Neuronal stem cell (in vitro differentiated cells): ENCODE measurements around the gene PLEKHA6.
A peak's percentile ranks its signal among the peaks of the same experiment; 100 is the strongest.

ENCODE experiments used
- DNase-seq: peaks from one replicate; pipeline ENCODE4 v3.0.0-alpha.2; 2013; ENCODE audit warnings: low spot score
- H2AFZ ChIP-seq: one replicate; pipeline ENCODE4 v1.6.1; 2013; ENCODE audit warnings: mild to moderate bottlenecking, low read length, inconsistent platforms
- H2AK5ac ChIP-seq: 2 replicates; pipeline ENCODE4 v1.6.1; 2013; ENCODE audit warnings: low read depth, mild to moderate bottlenecking, inconsistent platforms, low read length, moderate library complexity, mixed read lengths
- H2BK120ac ChIP-seq: 2 replicates; pipeline ENCODE4 v1.6.1; 2013; ENCODE audit warnings: low read depth, mild to moderate bottlenecking, inconsistent platforms, low read length, moderate library complexity, mixed read lengths
- H2BK12ac ChIP-seq: one replicate; pipeline ENCODE4 v1.6.1; 2013; ENCODE audit warnings: low read length, inconsistent platforms
- H2BK15ac ChIP-seq: 2 replicates; pipeline ENCODE4 v1.6.1; 2013; ENCODE audit warnings: mild to moderate bottlenecking, low read length, inconsistent platforms, mixed read lengths
- H2BK5ac ChIP-seq: one replicate; pipeline ENCODE4 v1.6.1; 2013; ENCODE audit warnings: inconsistent platforms, mild to moderate bottlenecking, low read length, moderate library complexity
- H3K14ac ChIP-seq: one replicate; pipeline ENCODE4 v1.6.1; 2013; ENCODE audit warnings: low read length, inconsistent platforms
- H3K18ac ChIP-seq: 2 replicates; pipeline ENCODE4 v1.6.1; 2013; ENCODE audit warnings: low read length, inconsistent platforms
- H3K23ac ChIP-seq: 2 replicates; pipeline ENCODE4 v1.6.1; 2013; ENCODE audit warnings: low read depth, mild to moderate bottlenecking, mixed read lengths, low read length, inconsistent platforms; ENCODE audit not compliant: poor library complexity
- H3K27ac ChIP-seq: replicated peaks from 3 replicates; pipeline ENCODE4 v1.5.1; 2013; ENCODE audit warnings: low read length, inconsistent platforms
- H3K27me3 ChIP-seq, 3 experiments: 2 replicates each; pipeline ENCODE4 v1.6.1; 2013; ENCODE audit warnings: low read length in 3 of 3, mild to moderate bottlenecking in 2 of 3, inconsistent platforms in 1 of 3, low read depth in 1 of 3, mixed read lengths in 1 of 3, moderate library complexity in 1 of 3; ENCODE audit not compliant: control insufficient read depth in 3 of 3, insufficient read depth in 3 of 3
- H3K36me3 ChIP-seq, 2 donors: replicated peaks in 1 of 2; 2 replicates each; pipeline ENCODE4 v1.6.1; 2013; ENCODE audit warnings: low read length in 2 of 2; ENCODE audit not compliant: control insufficient read depth in 2 of 2, insufficient read depth in 2 of 2
- H3K4ac ChIP-seq: 2 replicates; pipeline ENCODE4 v1.6.1; 2013; ENCODE audit warnings: inconsistent platforms, mild to moderate bottlenecking, low read length, moderate library complexity
- H3K4me1 ChIP-seq, 2 donors: 1 replicate in 1 of 2; 2 replicates in 1 of 2; pipeline ENCODE4 v1.6.1; 2013; ENCODE audit warnings: low read length in 2 of 2, low read depth in 1 of 2; ENCODE audit not compliant: control insufficient read depth in 2 of 2, insufficient read depth in 1 of 2
- H3K4me2 ChIP-seq: one replicate; pipeline ENCODE4 v1.6.1; 2013; ENCODE audit warnings: mild to moderate bottlenecking, low read length, inconsistent platforms; ENCODE audit not compliant: insufficient read depth, poor library complexity, severe bottlenecking
- H3K4me3 ChIP-seq, 2 donors: 2 replicates each; pipeline ENCODE4 v1.5.1; 2013; ENCODE audit warnings: low read length in 2 of 2, mild to moderate bottlenecking in 2 of 2, inconsistent platforms in 1 of 2, moderate library complexity in 1 of 2
- H3K79me1 ChIP-seq: one replicate; pipeline ENCODE4 v1.6.1; 2013; ENCODE audit warnings: low read depth, mild to moderate bottlenecking, inconsistent platforms, low read length, moderate library complexity
- H3K9ac ChIP-seq: one replicate; pipeline ENCODE4 v1.6.1; 2013; ENCODE audit warnings: mild to moderate bottlenecking, low read depth, low read length, inconsistent platforms; ENCODE audit not compliant: poor library complexity
- H3K9me3 ChIP-seq, 2 donors: replicated peaks in 1 of 2; 2 replicates each; pipeline versions ENCODE3 to v1.6.1; 2013; ENCODE audit warnings: low read length in 2 of 2, mild to moderate bottlenecking in 2 of 2, inconsistent platforms in 1 of 2, low read depth in 1 of 2, mixed read lengths in 1 of 2, moderate library complexity in 1 of 2; ENCODE audit not compliant: control insufficient read depth in 2 of 2, insufficient read depth in 1 of 2
- H4K8ac ChIP-seq: one replicate; pipeline ENCODE4 v1.6.1; 2013; ENCODE audit warnings: low read depth, mild to moderate bottlenecking, inconsistent platforms, low read length, moderate library complexity
- H4K91ac ChIP-seq: one replicate; pipeline ENCODE4 v1.6.1; 2013; ENCODE audit warnings: low read length, low read depth, mild to moderate bottlenecking, inconsistent platforms; ENCODE audit not compliant: poor library complexity
- WGBS, 2 donors: extraction: QIAGEN DNeasy Blood & Tissue Kit; methylation state at CpG; one replicate each; pipeline ENCODE4 v1.1.7; 2013; ENCODE audit warnings: missing lambda C conversion rate in 2 of 2, mixed read lengths in 1 of 2; ENCODE audit not compliant: insufficient read length in 2 of 2, insufficient replicate concordance in 1 of 2; ENCODE audit errors: extremely low coverage in 2 of 2; 5-methylcytosine and 5-hydroxymethylcytosine counted together

PLEKHA6 gene

GRCh38 chr1:204299814-204300365 is 59.8 kb downstream of the PLEKHA6 start:
- no peak overlapping the region for H3K27ac ChIP-seq
- WGBS, 2 donors: no CpG with 5 or more reads among the region's 3 CpGs
- no peaks in the 10 kb centered on the region for H3K79me1 ChIP-seq

GRCh38 chr1:204296431-204296988 is 63.2 kb downstream of the PLEKHA6 start:
- Histone ChIP-seq H2AK5ac (no peak overlapping the region), H2BK5ac (no peak overlapping the region), H3K9me3 (no peaks in the 10 kb centered on the region), H3K4ac (no peak overlapping the region), H3K14ac (no peak overlapping the region), H2AFZ (peak overlapping the region; percentile 68), H3K23ac (no peak overlapping the region), H3K4me1 (peaks cover 9 to 20% of the 10 kb centered on the region in 2 donors), H2BK15ac (peak overlapping the region; percentile 7), H4K91ac (no peak overlapping the region), H3K79me1 (no peaks in the 10 kb centered on the region), H3K18ac (peak overlapping the region; percentile 63), H2BK12ac (no peak overlapping the region), H3K4me2 (no peak overlapping the region), H3K27ac (no peak overlapping the region), H3K27me3 (no peaks in the 10 kb centered on the region), H3K36me3 (no peaks in the 10 kb centered on the region), H3K4me3 (no peak overlapping the region), H4K8ac (no peak overlapping the region), H2BK120ac (no peak overlapping the region), H3K9ac (peak overlapping the region; percentile 7)
- DNase-seq: no peak
- no CpG with 5 or more reads among the region's 7 CpGs for WGBS, 2 donors

More at GRCh38 chr1:204299814-204300365, 59.8 kb downstream of the PLEKHA6 start:
- no peak overlapping the region for H3K18ac ChIP-seq
- no peaks in the 10 kb centered on the region for H3K36me3 ChIP-seq
- no peak overlapping the region for H2AK5ac ChIP-seq
- no peak overlapping the region for H3K4me3 ChIP-seq
- no peak for DNase-seq
- H2BK12ac ChIP-seq: no peak overlapping the region
- no peaks in the 10 kb centered on the region for H3K9me3 ChIP-seq
- H3K4me2 ChIP-seq: no peak overlapping the region
- no peaks in the 10 kb centered on the region for H3K27me3 ChIP-seq
- H4K8ac ChIP-seq: no peak overlapping the region
- H2BK15ac ChIP-seq: no peak overlapping the region
- peaks cover 11 to 24% of the 10 kb centered on the region in 2 donors for H3K4me1 ChIP-seq
- H2BK120ac ChIP-seq: no peak overlapping the region
- H2BK5ac ChIP-seq: no peak overlapping the region
- no peak overlapping the region for H3K14ac ChIP-seq
- H3K4ac ChIP-seq: no peak overlapping the region
- H3K9ac ChIP-seq: no peak overlapping the region
- no peak overlapping the region for H4K91ac ChIP-seq
- no peak overlapping the region for H2AFZ ChIP-seq
- H3K23ac ChIP-seq: no peak overlapping the region

GRCh38 chr1:204295671-204296070 is 64.1 kb downstream of the PLEKHA6 start:
- Histone ChIP-seq H3K4ac (no peak overlapping the region), H3K14ac (no peak overlapping the region), H3K9ac (no peak overlapping the region), H3K27ac (no peak overlapping the region), H2BK12ac (no peak overlapping the region), H3K9me3 (no peaks in the 10 kb centered on the region), H4K91ac (no peak overlapping the region), H4K8ac (no peak overlapping the region), H3K36me3 (no peaks in the 10 kb centered on the region), H2BK15ac (no peak overlapping the region), H2BK5ac (no peak overlapping the region), H2AFZ (no peak overlapping the region), H3K27me3 (no peaks in the 10 kb centered on the region), H2AK5ac (no peak overlapping the region), H3K23ac (no peak overlapping the region), H2BK120ac (no peak overlapping the region), H3K4me2 (no peak overlapping the region), H3K79me1 (no peaks in the 10 kb centered on the region), H3K4me1 (peaks cover 9 to 20% of the 10 kb centered on the region in 2 donors), H3K18ac (peak overlapping the region; percentile 67), H3K4me3 (no peak overlapping the region)
- WGBS, 2 donors: no CpG with 5 or more reads among the region's 10 CpGs
- DNase-seq: no peak

- H2BK12ac ChIP-seq: no peak overlapping the region
- H3K14ac ChIP-seq: no peak overlapping the region
- no peaks in the 10 kb centered on the region for H3K36me3 ChIP-seq
- no peak overlapping the region for H3K9ac ChIP-seq
- H3K18ac ChIP-seq: no peak overlapping the region
- no peak for DNase-seq
- no peak overlapping the region for H3K4me3 ChIP-seq
- H2AFZ ChIP-seq: no peak overlapping the region
- H3K4me2 ChIP-seq: no peak overlapping the region
- no peak overlapping the region for H4K91ac ChIP-seq
- peaks cover 9 to 20% of the 10 kb centered on the region in 2 donors for H3K4me1 ChIP-seq
- no peak overlapping the region for H2BK5ac ChIP-seq
- no peak overlapping the region for H3K27ac ChIP-seq
- H3K4ac ChIP-seq: no peak overlapping the region
- H3K9me3 ChIP-seq: no peaks in the 10 kb centered on the region
- no CpG with 5 or more reads among the region's 5 CpGs for WGBS, 2 donors
- H2BK120ac ChIP-seq: no peak overlapping the region
- no peaks in the 10 kb centered on the region for H3K27me3 ChIP-seq
- H4K8ac ChIP-seq: no peak overlapping the region
- no peak overlapping the region for H2BK15ac ChIP-seq
- no peak overlapping the region for H3K23ac ChIP-seq
- H2AK5ac ChIP-seq: no peak overlapping the region
- no peaks in the 10 kb centered on the region for H3K79me1 ChIP-seq
Observed at GRCh38 chr1:204294357-204294756, 65.4 kb downstream of the PLEKHA6 start.
